SK-N-SH (cell line): ENCODE data around the gene DOCK6. TPM values are rescaled to one million over a fixed set of nuclear protein-coding genes. Genes with fewer than 3 reads are reported as not detected.

ENCODE experiments used
- CTCF ChIA-PET: fragments of 300-600, 350-600 bp; formaldehyde crosslinking; extraction: SDS; loops from one replicate; lab custom pipeline; 2021; lab: Yijun Ruan, JAX
- POLR2A ChIA-PET: fragments of 350-600 bp; sonication (Branson Sonifier 250); formaldehyde crosslinking; extraction: SDS; loops from one replicate; lab custom pipeline; 2020; ENCODE audit warnings: antibody characterized with exemption, inconsistent platforms; lab: Yijun Ruan, JAX
- DNase-seq: peaks from one replicate; pipeline ENCODE4 v3.0.0; 2012
- H2AFZ ChIP-seq: fragments of 200-600 bp; sonication (generic); 2 replicates; pipeline ENCODE4 v1.8.1; 2016; ENCODE audit warnings: antibody characterized with exemption, mild to moderate bottlenecking, low read depth
- H3F3A ChIP-seq: fragments of 200-600 bp; sonication (generic); replicated peaks from 2 replicates; pipeline ENCODE3; 2016; ENCODE audit warnings: antibody characterized with exemption, mild to moderate bottlenecking; ENCODE audit not compliant: insufficient read depth
- H3K27ac ChIP-seq, 2 experiments: fragments of 200-500 bp in 1 of 2; fragments of 200-600 bp in 1 of 2; sonication (Bioruptor generic) in 1 of 2; sonication (generic), shearing (Covaris generic) in 1 of 2; 2 replicates each; pipeline versions ENCODE4 v1.5.1 to v1.6.1; 2014 to 2016; ENCODE audit warnings: low read depth in 2 of 2, inconsistent platforms in 1 of 2, low read length in 1 of 2, mild to moderate bottlenecking in 1 of 2, mixed read lengths in 1 of 2
- H3K27me3 ChIP-seq: fragments of 200-600 bp; sonication (generic), shearing (Covaris generic); 2 replicates; pipeline ENCODE4 v1.6.1; 2016; ENCODE audit warnings: mixed run types; ENCODE audit not compliant: insufficient read depth
- H3K36me3 ChIP-seq, 2 experiments: fragments of 200-500 bp in 1 of 2; fragments of 200-600 bp in 1 of 2; sonication (Bioruptor generic) in 1 of 2; sonication (generic) in 1 of 2; replicated peaks in 1 of 2; 2 replicates each; pipeline versions ENCODE3 to v1.5.1; 2014 to 2016; ENCODE audit warnings: low read length in 1 of 2, mild to moderate bottlenecking in 1 of 2; ENCODE audit not compliant: insufficient read depth in 2 of 2, control insufficient read depth in 1 of 2
- H3K4me1 ChIP-seq, 2 experiments: fragments of 200-500 bp in 1 of 2; fragments of 200-600 bp in 1 of 2; sonication (Bioruptor generic) in 1 of 2; sonication (generic), shearing (Covaris generic) in 1 of 2; 2 replicates each; pipeline versions ENCODE4 v1.5.1 to v1.6.1; 2014 to 2016; ENCODE audit warnings: low read depth in 1 of 2, low read length in 1 of 2, mixed run types in 1 of 2; ENCODE audit not compliant: insufficient read depth in 2 of 2, control insufficient read depth in 1 of 2
- H3K4me2 ChIP-seq: fragments of 200-600 bp; sonication (generic), shearing (Covaris generic); 2 replicates; pipeline ENCODE4 v1.6.1; 2017; ENCODE audit warnings: mixed run types
- H3K4me3 ChIP-seq, 2 experiments: fragments of 200-500 bp in 1 of 2; fragments of 200-600 bp in 1 of 2; sonication (Bioruptor generic) in 1 of 2; sonication (generic), shearing (Covaris generic) in 1 of 2; 2 replicates each; pipeline versions ENCODE4 v1.5.1 to v1.8.1; 2014 to 2016; ENCODE audit warnings: low read depth in 2 of 2, inconsistent platforms in 1 of 2, low read length in 1 of 2, mild to moderate bottlenecking in 1 of 2, mixed read lengths in 1 of 2, moderate library complexity in 1 of 2
- H3K79me2 ChIP-seq: fragments of 200-600 bp; sonication (generic); 2 replicates; pipeline ENCODE4 v1.8.1; 2017; ENCODE audit warnings: mild to moderate bottlenecking; ENCODE audit not compliant: insufficient read depth
- H3K9ac ChIP-seq: fragments of 200-600 bp; sonication (generic); 2 replicates; pipeline ENCODE4 v1.6.1; 2017; ENCODE audit warnings: mixed run types
- H3K9me2 ChIP-seq: fragments of 200-600 bp; sonication (generic); 2 replicates; pipeline ENCODE4 v1.6.1; 2017; ENCODE audit warnings: mixed run types
- H3K9me3 ChIP-seq: fragments of 200-600 bp; sonication (generic); 2 replicates; pipeline ENCODE4 v1.6.1; 2017; ENCODE audit warnings: mixed run types, mild to moderate bottlenecking, moderate library complexity
- H4K20me1 ChIP-seq: fragments of 200-600 bp; sonication (generic); 2 replicates; pipeline ENCODE4 v1.6.1; 2017; ENCODE audit warnings: mild to moderate bottlenecking, mixed run types; ENCODE audit not compliant: insufficient read depth
- CTCF ChIP-seq: fragments of 200-600 bp; sonication (generic); IDR thresholded peaks from 2 replicates; pipeline ENCODE4 v1.6.1; 2017; ENCODE audit warnings: antibody characterized with exemption, mild to moderate bottlenecking, moderate library complexity
- MXI1 ChIP-seq: IDR thresholded peaks from 2 replicates; pipeline ENCODE4 v1.6.1; 2012; ENCODE audit warnings: mild to moderate bottlenecking, low read depth, low read length, improper control_type of control experiment
- PBX3 ChIP-seq: IDR thresholded peaks from 2 replicates; pipeline ENCODE4; 2012
- RFX5 ChIP-seq: IDR thresholded peaks from 2 replicates; pipeline ENCODE4 v1.6.1; 2012; ENCODE audit warnings: mild to moderate bottlenecking, improper control_type of control experiment, low read length
- SIN3A ChIP-seq: IDR thresholded peaks from 2 replicates; pipeline ENCODE4 v1.6.1; 2012; ENCODE audit warnings: low read depth, mild to moderate bottlenecking, low read length, moderate library complexity, borderline replicate concordance
- USF2 ChIP-seq: fragments of 150-350 bp; IDR thresholded peaks from 2 replicates; pipeline ENCODE4 v1.6.1; 2017; ENCODE audit warnings: antibody characterized with exemption, low read length, low read depth, borderline replicate concordance
- WGBS: methylation state at CpG from one replicate; pipeline ENCODE4 v1.1.6; 2017; ENCODE audit warnings: low lambda C conversion rate; 5-methylcytosine and 5-hydroxymethylcytosine counted together
- polyA plus RNA-seq, 3 experiments: library from polyadenylated mRNA; depleted of rRNA; stranded (reverse); fragments of >200 nt; gene quantifications; 2 replicates each; pipeline ENCODE4 v1.2.3, GENCODE V29; 2012

DOCK6 gene
- polyA plus RNA-seq, 1 of the 3 experiments (the other 2 are of a cell fraction) = 18.3 TPM

- WGBS = 93% methylated on average over 5 of the region's 7 CpGs
- Histone ChIP-seq H3F3A (no peaks in the 10 kb centered on the region), H3K4me2 (no peak overlapping the region), H4K20me1 (no peaks in the 10 kb centered on the region), H3K4me1 (no peaks in the 10 kb centered on the region), H3K9me3 (no peaks in the 10 kb centered on the region), H3K36me3 (peaks cover 4 to 8% of the 10 kb centered on the region in 2 experiments), H3K79me2 (no peaks in the 10 kb centered on the region), H3K9ac (no peak overlapping the region), H3K4me3 (no peak overlapping the region), H2AFZ (no peak overlapping the region), H3K27ac (no peak overlapping the region), H3K27me3 (no peaks in the 10 kb centered on the region), H3K9me2 (no peaks in the 10 kb centered on the region)
- DNase-seq = no peak
- TF ChIP-seq RFX5 = no peak
- TF ChIP-seq PBX3 = no peak
- TF ChIP-seq USF2 = no peak
- TF ChIP-seq SIN3A = no peak
- TF ChIP-seq MXI1 = no peak
- CTCF ChIA-PET = interaction anchor here (0.6 to 3.5 kb wide), 4 partner anchors 12 to 395 kb away, joined by 3 to 19 read pairs (median 4); partner anchors contain the start of gene TMED1
- POLR2A ChIA-PET = no interaction called here
Observed at GRCh38 chr19:11230621-11231386, 31.5 kb downstream of the DOCK6 start.

GRCh38 chr19:11227195-11227886, 35.0 kb downstream of the DOCK6 start:
- no peak overlapping the region for H3K27ac ChIP-seq
- POLR2A ChIA-PET = no interaction called here
- DNase-seq = peak; percentile 73
- no peaks in the 10 kb centered on the region for H3K9me3 ChIP-seq
- H3K36me3 ChIP-seq = peaks cover 2 to 4% of the 10 kb centered on the region in 2 experiments
- WGBS = 92% methylated on average over 14 of the region's 14 CpGs
- H3K4me1 ChIP-seq = no peaks in the 10 kb centered on the region
- H4K20me1 ChIP-seq = no peaks in the 10 kb centered on the region
- H3K4me3 ChIP-seq = no peak overlapping the region
- H3K27me3 ChIP-seq = no peaks in the 10 kb centered on the region
- no peaks in the 10 kb centered on the region for H3K9me2 ChIP-seq
- H2AFZ ChIP-seq = no peak overlapping the region
- H3K9ac ChIP-seq = no peak overlapping the region
- H3F3A ChIP-seq = no peaks in the 10 kb centered on the region
- no peaks in the 10 kb centered on the region for H3K79me2 ChIP-seq
- TF ChIP-seq CTCF = peak; percentile 33; the same call in 1 of the 2 replicates
- no peak for TF ChIP-seq USF2
- CTCF ChIA-PET = interaction anchor here (0.6 to 2.8 kb wide), 6 partner anchors 16 to 1533 kb away, joined by 3 to 12 read pairs (median 4); no protein-coding TSS in a partner anchor
- H3K4me2 ChIP-seq = no peak overlapping the region
